ENCODE measurements around the gene COX20. TPM values are rescaled to one million over a fixed set of nuclear protein-coding genes. Genes with fewer than 3 reads are reported as not detected.

The COX20 gene
- total RNA-seq, 1 experiment from 2014 or later, result 33.1 TPM

DNA sequence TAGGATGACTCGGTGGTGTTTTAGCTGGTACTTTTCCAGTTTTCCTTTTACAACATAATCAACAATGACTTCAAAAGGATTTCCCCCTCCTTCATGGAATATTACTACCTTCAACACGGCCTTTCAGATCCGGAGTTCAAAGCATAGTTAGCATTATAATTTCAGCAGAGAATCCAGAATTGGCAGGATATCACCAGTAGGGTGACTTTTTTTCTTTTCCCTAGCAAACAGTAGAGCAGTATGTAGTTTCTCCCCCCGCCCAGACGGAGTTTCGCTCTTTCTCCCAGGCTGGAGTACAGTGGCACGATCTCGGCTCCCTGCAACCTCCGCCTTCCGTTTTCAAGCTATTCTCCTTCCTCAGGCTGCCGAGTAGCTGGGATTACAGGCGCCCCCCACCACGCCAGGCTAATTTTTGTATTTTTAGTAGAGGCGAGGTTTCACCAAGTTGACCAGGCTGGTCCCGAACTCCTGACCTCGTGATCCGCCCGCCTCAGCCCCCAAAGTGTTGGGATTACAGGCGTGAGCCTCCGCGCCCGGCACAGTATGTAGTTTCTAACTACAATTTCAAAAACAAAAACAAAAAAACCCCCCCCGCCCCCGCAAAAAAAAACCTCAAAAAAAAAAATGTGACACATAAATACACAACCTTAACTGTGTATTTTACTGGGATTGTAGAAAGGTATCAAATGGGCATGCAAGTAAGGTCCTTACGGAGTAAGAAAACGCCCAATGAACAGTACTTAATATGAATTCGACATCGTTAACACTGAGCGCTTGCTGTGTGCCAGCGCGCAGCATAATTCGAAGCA lies 1.5 kb upstream of the COX20 start:
- ChIA-PET POLR2A (interaction anchor here (0.8 to 3.0 kb wide), 7 partner anchors 19 to 230 kb away, joined by 3 to 37 read pairs (median 10); partner anchors contain the start of genes DESI2 and HNRNPU), CTCF (interaction anchor here (0.6 to 1.6 kb wide), 2 partner anchors 32 to 223 kb away, joined by 3 read pairs; no protein-coding TSS in a partner anchor)
- Mint-ChIP-seq H3K4me3 (peak overlapping the region; percentile 77), H3K4me1 (peaks cover 32% of the 10 kb centered on the region), H3K9me3 (no peaks in the 10 kb centered on the region), H3K36me3 (peaks cover 18% of the 10 kb centered on the region), H3K27me3 (ENCODE audit: low read depth) (no peaks in the 10 kb centered on the region), H3K27ac (peak overlapping the region; percentile 100)
- ATAC-seq, result peak; percentile 4
- TF ChIP-seq ZNF138 (CRISPR knock-in tag; conservative IDR thresholded peaks at IDR 0.05) (no peak), GTF2I (CRISPR knock-in tag; conservative IDR thresholded peaks at IDR 0.05) (no peak), NFYB (CRISPR knock-in tag; conservative IDR thresholded peaks at IDR 0.05; ENCODE audit: low read depth) (no peak), TP53 (CRISPR knock-in tag; IDR thresholded peaks at IDR 0.05) (no peak), HMGA2 (CRISPR knock-in tag; IDR thresholded peaks at IDR 0.05) (no peak), FOXJ3 (CRISPR knock-in tag; IDR thresholded peaks at IDR 0.05; ENCODE audit: borderline replicate concordance) (no peak)
- TF ChIP-seq, protein P1, sequence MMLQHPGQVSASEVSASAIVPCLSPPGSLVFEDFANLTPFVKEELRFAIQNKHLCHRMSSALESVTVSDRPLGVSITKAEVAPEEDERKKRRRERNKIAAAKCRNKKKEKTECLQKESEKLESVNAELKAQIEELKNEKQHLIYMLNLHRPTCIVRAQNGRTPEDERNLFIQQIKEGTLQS (CRISPR knock-in tag; conservative IDR thresholded peaks at IDR 0.05), result no peak
- TF ChIP-seq, protein P2, sequence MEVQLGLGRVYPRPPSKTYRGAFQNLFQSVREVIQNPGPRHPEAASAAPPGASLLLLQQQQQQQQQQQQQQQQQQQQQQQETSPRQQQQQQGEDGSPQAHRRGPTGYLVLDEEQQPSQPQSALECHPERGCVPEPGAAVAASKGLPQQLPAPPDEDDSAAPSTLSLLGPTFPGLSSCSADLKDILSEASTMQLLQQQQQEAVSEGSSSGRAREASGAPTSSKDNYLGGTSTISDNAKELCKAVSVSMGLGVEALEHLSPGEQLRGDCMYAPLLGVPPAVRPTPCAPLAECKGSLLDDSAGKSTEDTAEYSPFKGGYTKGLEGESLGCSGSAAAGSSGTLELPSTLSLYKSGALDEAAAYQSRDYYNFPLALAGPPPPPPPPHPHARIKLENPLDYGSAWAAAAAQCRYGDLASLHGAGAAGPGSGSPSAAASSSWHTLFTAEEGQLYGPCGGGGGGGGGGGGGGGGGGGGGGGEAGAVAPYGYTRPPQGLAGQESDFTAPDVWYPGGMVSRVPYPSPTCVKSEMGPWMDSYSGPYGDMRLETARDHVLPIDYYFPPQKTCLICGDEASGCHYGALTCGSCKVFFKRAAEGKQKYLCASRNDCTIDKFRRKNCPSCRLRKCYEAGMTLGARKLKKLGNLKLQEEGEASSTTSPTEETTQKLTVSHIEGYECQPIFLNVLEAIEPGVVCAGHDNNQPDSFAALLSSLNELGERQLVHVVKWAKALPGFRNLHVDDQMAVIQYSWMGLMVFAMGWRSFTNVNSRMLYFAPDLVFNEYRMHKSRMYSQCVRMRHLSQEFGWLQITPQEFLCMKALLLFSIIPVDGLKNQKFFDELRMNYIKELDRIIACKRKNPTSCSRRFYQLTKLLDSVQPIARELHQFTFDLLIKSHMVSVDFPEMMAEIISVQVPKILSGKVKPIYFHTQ (CRISPR knock-in tag; IDR thresholded peaks at IDR 0.05), result no peak
- TF ChIP-seq, protein P3, sequence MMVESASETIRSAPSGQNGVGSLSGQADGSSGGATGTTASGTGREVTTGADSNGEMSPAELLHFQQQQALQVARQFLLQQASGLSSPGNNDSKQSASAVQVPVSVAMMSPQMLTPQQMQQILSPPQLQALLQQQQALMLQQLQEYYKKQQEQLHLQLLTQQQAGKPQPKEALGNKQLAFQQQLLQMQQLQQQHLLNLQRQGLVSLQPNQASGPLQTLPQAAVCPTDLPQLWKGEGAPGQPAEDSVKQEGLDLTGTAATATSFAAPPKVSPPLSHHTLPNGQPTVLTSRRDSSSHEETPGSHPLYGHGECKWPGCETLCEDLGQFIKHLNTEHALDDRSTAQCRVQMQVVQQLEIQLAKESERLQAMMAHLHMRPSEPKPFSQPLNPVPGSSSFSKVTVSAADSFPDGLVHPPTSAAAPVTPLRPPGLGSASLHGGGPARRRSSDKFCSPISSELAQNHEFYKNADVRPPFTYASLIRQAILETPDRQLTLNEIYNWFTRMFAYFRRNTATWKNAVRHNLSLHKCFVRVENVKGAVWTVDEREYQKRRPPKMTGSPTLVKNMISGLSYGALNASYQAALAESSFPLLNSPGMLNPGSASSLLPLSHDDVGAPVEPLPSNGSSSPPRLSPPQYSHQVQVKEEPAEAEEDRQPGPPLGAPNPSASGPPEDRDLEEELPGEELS (CRISPR knock-in tag; IDR thresholded peaks at IDR 0.05), result no peak
- DNase-seq (ENCODE audit: low spot score), result peak; percentile 53

DNA sequence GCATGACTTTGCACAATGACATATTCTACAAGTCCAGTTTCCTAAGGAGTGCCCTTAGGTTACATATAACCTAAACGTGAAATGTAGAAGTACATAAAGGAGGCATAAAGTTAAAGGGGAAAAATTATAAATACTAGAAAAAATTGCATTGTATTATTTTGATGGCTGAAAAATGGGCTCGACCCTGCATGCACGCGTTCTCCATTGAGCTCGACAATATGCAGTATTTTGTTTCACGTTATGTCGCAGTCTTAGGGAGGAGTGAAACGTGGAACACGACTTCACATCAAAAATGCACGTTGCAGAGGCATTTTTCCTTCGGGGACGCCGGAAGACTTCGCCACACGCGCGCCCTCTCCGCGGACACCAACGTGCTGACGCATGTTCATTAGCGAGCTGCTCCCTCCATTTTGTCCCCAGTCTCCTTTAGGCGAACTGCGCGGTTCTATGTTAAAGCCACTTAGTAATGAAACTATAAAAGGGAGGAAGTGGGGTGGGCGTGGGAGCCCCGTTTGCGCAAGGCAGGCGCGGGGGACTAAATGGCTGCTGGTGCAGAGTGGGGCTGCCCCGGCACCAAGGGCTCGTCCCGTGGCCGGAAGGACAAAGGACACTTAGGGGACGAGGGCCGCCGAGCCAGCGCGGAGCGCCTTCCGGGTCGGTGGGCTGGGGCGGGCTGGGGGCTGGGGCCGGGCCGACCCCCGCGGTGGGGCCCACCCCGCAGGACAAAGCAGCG lies 749 bp upstream of the COX20 start:
- H3K4me3 Mint-ChIP-seq, result peak overlapping the region; percentile 97
- TF ChIP-seq, protein P3 (CRISPR knock-in tag; IDR thresholded peaks at IDR 0.05), result 0 out of 2 replicates have a peak, but pooled peaks have one; percentile 21
- TF ChIP-seq, protein P4, sequence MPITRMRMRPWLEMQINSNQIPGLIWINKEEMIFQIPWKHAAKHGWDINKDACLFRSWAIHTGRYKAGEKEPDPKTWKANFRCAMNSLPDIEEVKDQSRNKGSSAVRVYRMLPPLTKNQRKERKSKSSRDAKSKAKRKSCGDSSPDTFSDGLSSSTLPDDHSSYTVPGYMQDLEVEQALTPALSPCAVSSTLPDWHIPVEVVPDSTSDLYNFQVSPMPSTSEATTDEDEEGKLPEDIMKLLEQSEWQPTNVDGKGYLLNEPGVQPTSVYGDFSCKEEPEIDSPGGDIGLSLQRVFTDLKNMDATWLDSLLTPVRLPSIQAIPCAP (CRISPR knock-in tag; IDR thresholded peaks at IDR 0.05), result no peak
- TF ChIP-seq FOXK1 (CRISPR knock-in tag; IDR thresholded peaks at IDR 0.05), result peak; percentile 15; the same call in 1 of the 2 replicates
- peak; percentile 47; the same call in 1 of the 2 replicates for TF ChIP-seq NFE2L1 (CRISPR knock-in tag; IDR thresholded peaks at IDR 0.05)
- TF ChIP-seq, protein P5, sequence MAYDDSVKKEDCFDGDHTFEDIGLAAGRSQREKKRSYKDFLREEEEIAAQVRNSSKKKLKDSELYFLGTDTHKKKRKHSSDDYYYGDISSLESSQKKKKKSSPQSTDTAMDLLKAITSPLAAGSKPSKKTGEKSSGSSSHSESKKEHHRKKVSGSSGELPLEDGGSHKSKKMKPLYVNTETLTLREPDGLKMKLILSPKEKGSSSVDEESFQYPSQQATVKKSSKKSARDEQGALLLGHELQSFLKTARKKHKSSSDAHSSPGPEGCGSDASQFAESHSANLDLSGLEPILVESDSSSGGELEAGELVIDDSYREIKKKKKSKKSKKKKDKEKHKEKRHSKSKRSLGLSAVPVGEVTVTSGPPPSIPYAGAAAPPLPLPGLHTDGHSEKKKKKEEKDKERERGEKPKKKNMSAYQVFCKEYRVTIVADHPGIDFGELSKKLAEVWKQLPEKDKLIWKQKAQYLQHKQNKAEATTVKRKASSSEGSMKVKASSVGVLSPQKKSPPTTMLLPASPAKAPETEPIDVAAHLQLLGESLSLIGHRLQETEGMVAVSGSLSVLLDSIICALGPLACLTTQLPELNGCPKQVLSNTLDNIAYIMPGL (CRISPR knock-in tag; IDR thresholded peaks at IDR 0.05), result no peak; the same call in 1 of the 2 replicates
- TF ChIP-seq, protein P6, sequence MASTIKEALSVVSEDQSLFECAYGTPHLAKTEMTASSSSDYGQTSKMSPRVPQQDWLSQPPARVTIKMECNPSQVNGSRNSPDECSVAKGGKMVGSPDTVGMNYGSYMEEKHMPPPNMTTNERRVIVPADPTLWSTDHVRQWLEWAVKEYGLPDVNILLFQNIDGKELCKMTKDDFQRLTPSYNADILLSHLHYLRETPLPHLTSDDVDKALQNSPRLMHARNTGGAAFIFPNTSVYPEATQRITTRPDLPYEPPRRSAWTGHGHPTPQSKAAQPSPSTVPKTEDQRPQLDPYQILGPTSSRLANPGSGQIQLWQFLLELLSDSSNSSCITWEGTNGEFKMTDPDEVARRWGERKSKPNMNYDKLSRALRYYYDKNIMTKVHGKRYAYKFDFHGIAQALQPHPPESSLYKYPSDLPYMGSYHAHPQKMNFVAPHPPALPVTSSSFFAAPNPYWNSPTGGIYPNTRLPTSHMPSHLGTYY (CRISPR knock-in tag; IDR thresholded peaks at IDR 0.05), result peak; percentile 68
- TF ChIP-seq, protein P2 (CRISPR knock-in tag; IDR thresholded peaks at IDR 0.05), result peak; percentile 82
- TF ChIP-seq ZNF219 (CRISPR knock-in tag; IDR thresholded peaks at IDR 0.05; ENCODE audit: borderline replicate concordance), result 0 out of 2 replicates have a peak, but pooled peaks have one; percentile 29

More for the DNA sequence above, 749 bp upstream of the COX20 start:
- Mint-ChIP-seq H3K4me1 (peaks cover 38% of the 10 kb centered on the region), H3K9me3 (no peaks in the 10 kb centered on the region), H3K36me3 (peaks cover 14% of the 10 kb centered on the region), H3K27ac (peak overlapping the region; percentile 100), H3K27me3 (ENCODE audit: low read depth) (no peaks in the 10 kb centered on the region)
- ChIA-PET CTCF (interaction anchor here (0.6 to 1.6 kb wide), 4 partner anchors 17 to 224 kb away, joined by 3 to 6 read pairs (median 3); no protein-coding TSS in a partner anchor), POLR2A (interaction anchor here (0.9 to 3.0 kb wide), 7 partner anchors 20 to 231 kb away, joined by 3 to 37 read pairs (median 10); partner anchors contain the start of genes DESI2 and HNRNPU)
- peak; percentile 66 for ATAC-seq
- peak; percentile 87 for DNase-seq (ENCODE audit: low spot score)
